Measurements from ENCODE around the gene KLF9.

The KLF9 gene

DNA sequence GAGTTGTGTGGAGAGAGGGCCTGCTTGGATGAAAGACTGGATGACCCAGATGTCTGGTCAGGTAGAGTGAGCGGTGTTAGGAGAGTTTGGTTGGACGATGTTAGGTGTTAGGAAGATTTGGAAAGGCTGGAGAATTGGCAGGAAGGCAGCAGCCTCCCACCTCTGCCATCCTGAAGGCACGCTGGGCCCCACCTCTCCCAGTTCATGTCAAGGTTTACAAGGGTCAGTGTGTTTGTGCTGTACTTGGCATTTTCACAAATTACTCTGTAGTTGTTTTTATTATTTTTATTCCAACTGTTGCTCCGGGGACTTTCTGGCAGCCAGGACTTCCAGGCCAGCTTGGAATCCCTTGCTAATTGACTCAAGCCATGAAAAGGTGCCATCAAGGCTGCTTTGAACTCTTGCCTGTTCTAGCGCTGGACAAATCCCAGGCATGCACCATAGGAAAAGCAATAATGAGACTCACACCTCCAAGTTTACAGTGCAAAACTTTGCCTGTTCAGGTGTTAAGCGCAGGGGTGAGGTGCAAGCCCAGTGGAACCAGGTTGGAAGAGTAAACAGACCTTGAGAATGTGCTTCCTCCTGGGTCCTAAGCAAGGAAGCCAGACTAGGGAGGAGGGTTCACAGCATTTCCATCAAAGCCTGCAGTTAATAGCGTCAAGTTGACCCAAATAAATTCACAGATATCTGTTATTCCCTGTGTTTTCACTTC, 41.7 kb upstream of the KLF9 start:
- no peak for ATAC-seq (ENCODE audit: low read depth)
- Histone ChIP-seq H3K4me3 (ENCODE audit: severe bottlenecking) (no peak overlapping the region), H3K9me3 (ENCODE audit: severe bottlenecking) (no peaks in the 10 kb centered on the region), H3K4me1 (ENCODE audit: insufficient read depth, poor library complexity, severe bottlenecking) (no peaks in the 10 kb centered on the region), H3K27ac (ENCODE audit: poor library complexity, severe bottlenecking) (no peak overlapping the region), H3K27me3 (ENCODE audit: insufficient read depth, poor library complexity, severe bottlenecking) (no peaks in the 10 kb centered on the region), H3K36me3 (ENCODE audit: low read depth) (no peaks in the 10 kb centered on the region)
- DNase-seq (ENCODE audit: low spot score): no peak
- TF ChIP-seq, protein P1, sequence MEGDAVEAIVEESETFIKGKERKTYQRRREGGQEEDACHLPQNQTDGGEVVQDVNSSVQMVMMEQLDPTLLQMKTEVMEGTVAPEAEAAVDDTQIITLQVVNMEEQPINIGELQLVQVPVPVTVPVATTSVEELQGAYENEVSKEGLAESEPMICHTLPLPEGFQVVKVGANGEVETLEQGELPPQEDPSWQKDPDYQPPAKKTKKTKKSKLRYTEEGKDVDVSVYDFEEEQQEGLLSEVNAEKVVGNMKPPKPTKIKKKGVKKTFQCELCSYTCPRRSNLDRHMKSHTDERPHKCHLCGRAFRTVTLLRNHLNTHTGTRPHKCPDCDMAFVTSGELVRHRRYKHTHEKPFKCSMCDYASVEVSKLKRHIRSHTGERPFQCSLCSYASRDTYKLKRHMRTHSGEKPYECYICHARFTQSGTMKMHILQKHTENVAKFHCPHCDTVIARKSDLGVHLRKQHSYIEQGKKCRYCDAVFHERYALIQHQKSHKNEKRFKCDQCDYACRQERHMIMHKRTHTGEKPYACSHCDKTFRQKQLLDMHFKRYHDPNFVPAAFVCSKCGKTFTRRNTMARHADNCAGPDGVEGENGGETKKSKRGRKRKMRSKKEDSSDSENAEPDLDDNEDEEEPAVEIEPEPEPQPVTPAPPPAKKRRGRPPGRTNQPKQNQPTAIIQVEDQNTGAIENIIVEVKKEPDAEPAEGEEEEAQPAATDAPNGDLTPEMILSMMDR (IDR thresholded peaks at IDR 0.05; ENCODE audit: poor library complexity, severe bottlenecking): no peak

DNA sequence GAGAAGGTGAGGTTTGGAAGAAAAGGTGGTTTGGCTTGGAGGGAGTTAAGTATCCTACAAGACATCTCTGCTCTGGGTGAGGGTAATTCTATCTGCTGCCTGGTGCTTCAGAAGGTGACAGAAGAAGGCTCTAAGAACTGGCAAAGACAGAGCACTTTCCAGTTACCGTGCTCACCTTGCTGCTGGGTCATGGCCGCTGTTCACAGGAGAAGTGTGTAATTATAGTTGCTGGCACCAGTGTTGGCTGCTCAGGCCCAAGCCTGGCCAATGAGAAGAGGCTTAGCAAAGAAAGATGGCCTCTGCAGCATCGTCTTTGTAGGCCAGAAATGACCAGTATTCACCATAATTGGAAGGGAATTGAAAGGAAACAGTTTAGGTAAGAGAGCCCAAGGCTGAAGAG, 37.9 kb upstream of the KLF9 start:
- no peak for DNase-seq (ENCODE audit: low spot score)
- TF ChIP-seq, protein P1 (IDR thresholded peaks at IDR 0.05; ENCODE audit: poor library complexity, severe bottlenecking): no peak

DNA sequence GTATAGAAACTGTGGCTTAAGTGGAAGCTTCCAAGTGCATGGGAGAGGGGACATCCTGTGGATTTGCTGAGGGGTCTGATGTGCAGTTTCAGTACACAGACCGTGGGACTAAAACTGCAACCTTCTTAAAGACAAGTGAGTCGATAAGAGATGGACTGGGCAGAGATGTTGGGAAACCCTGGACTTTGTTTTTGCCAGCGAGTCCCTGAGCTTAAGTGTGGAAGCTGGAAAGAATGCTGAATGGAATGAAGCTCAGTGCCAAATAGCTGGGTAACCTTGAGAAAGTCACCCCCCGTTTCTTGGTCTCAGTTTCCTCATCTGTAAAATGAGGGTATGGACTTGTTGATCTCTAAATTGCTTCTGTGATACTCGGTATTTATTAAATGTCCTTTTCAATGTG, 37.3 kb upstream of the KLF9 start:
- Histone ChIP-seq H3K27ac (ENCODE audit: poor library complexity, severe bottlenecking) (no peak overlapping the region), H3K27me3 (ENCODE audit: insufficient read depth, poor library complexity, severe bottlenecking) (no peaks in the 10 kb centered on the region), H3K4me3 (ENCODE audit: severe bottlenecking) (no peak overlapping the region), H3K36me3 (ENCODE audit: low read depth) (no peaks in the 10 kb centered on the region), H3K4me1 (ENCODE audit: insufficient read depth, poor library complexity, severe bottlenecking) (no peaks in the 10 kb centered on the region), H3K9me3 (ENCODE audit: severe bottlenecking) (no peaks in the 10 kb centered on the region)
- ATAC-seq (ENCODE audit: low read depth) (no peak), DNase-seq (ENCODE audit: low spot score) (no peak)
- TF ChIP-seq, protein P1 (IDR thresholded peaks at IDR 0.05; ENCODE audit: poor library complexity, severe bottlenecking): no peak

More for the DNA sequence above, 37.9 kb upstream of the KLF9 start:
- no peak overlapping the region for H3K27ac ChIP-seq (ENCODE audit: poor library complexity, severe bottlenecking)
- no peaks in the 10 kb centered on the region for H3K9me3 ChIP-seq (ENCODE audit: severe bottlenecking)
- no peak for ATAC-seq (ENCODE audit: low read depth)
- H3K4me1 ChIP-seq (ENCODE audit: insufficient read depth, poor library complexity, severe bottlenecking): no peaks in the 10 kb centered on the region
- H3K27me3 ChIP-seq (ENCODE audit: insufficient read depth, poor library complexity, severe bottlenecking): no peaks in the 10 kb centered on the region
- no peak overlapping the region for H3K4me3 ChIP-seq (ENCODE audit: severe bottlenecking)
- H3K36me3 ChIP-seq (ENCODE audit: low read depth): no peaks in the 10 kb centered on the region

DNA sequence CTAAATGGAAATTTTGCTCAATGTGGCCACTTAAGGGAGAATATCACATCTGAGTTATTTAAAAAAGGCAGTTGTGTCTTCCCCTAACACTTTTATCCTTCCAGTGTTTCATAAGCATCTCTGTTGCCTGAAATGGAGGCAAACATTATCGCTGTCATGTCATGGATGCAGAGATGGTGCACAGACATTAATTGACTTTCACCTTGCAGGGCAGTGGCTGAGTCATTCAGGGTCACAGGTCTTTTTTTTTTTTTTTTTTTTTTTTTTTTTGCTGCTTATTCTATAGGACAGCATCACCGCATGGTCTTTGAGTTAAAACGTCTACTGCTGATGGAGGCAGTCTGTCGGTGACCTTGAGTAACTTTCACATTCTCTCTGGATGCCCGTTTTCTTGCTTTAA, 36.3 kb upstream of the KLF9 start:
- ATAC-seq (ENCODE audit: low read depth): no peak
- TF ChIP-seq, protein P1 (IDR thresholded peaks at IDR 0.05; ENCODE audit: poor library complexity, severe bottlenecking): no peak
- H3K4me1 ChIP-seq (ENCODE audit: insufficient read depth, poor library complexity, severe bottlenecking): no peaks in the 10 kb centered on the region

DNA sequence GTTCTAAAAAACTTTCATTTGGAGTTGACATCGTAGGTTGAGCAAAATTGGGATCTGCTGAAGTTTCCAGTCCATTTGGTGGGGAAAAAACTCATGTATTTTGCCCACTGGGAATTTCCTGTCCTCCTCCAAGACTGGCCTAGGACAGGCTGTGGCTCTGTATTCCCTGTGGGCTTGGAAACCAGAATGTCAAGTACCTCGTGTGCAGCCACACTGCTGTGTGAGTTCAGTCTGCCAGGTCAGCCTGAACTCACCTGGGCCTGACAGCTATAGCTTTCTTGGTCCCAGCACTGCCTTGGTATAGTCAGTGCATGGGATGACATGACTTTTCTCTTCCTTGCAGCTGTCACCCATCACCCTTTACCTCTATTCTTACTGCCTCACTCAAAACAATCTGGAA, 35.0 kb upstream of the KLF9 start:
- no peaks in the 10 kb centered on the region for H3K36me3 ChIP-seq (ENCODE audit: low read depth)
- no peak overlapping the region for H3K4me3 ChIP-seq (ENCODE audit: severe bottlenecking)
- H3K4me1 ChIP-seq (ENCODE audit: insufficient read depth, poor library complexity, severe bottlenecking): peaks cover 4% of the 10 kb centered on the region
- no peak for ATAC-seq (ENCODE audit: low read depth)
- TF ChIP-seq, protein P1 (IDR thresholded peaks at IDR 0.05; ENCODE audit: poor library complexity, severe bottlenecking): no peak
- no peaks in the 10 kb centered on the region for H3K27me3 ChIP-seq (ENCODE audit: insufficient read depth, poor library complexity, severe bottlenecking)
- no peak for DNase-seq (ENCODE audit: low spot score)
- no peak overlapping the region for H3K27ac ChIP-seq (ENCODE audit: poor library complexity, severe bottlenecking)
- no peaks in the 10 kb centered on the region for H3K9me3 ChIP-seq (ENCODE audit: severe bottlenecking)

More for the DNA sequence above, 36.3 kb upstream of the KLF9 start:
- Histone ChIP-seq H3K4me3 (ENCODE audit: severe bottlenecking) (no peak overlapping the region), H3K27ac (ENCODE audit: poor library complexity, severe bottlenecking) (no peak overlapping the region), H3K27me3 (ENCODE audit: insufficient read depth, poor library complexity, severe bottlenecking) (no peaks in the 10 kb centered on the region), H3K9me3 (ENCODE audit: severe bottlenecking) (no peaks in the 10 kb centered on the region), H3K36me3 (ENCODE audit: low read depth) (no peaks in the 10 kb centered on the region)
- no peak for DNase-seq (ENCODE audit: low spot score)

Data from RWPE2 (cell line).